Measurements from ENCODE around the gene B4GALT1.

The B4GALT1 gene

DNA sequence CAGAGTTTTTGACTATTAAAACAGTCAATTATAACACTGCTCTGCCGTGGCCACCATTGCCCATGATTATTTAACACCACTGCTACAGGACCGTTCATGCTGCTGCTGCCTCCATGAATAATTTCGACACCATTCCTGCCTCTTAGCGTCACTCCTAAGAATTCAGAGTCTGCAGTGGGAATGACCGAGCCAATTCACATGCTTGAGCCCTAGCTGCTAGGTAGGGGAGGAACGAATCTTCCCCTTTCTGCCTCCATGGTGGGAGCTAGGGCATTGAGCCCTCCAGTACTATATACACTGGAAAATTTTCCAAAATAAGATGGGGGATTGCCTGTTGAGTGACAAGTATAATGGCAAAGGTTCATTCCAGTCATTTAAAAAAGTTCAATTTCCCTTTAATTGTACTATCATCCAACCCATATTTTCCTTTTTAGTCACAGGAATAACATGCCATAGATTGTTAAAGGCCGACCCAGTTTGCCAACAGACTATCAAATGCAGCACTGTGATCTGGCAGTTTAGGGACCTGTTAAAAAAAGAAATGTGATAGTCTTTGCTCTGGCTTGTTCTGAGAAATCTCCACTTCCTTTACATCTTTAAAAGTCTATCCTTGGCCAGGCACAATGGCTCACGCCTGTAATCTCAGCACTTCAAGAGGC, 13.5 kb upstream of the B4GALT1 start:
- H3K9me3 ChIP-seq (ENCODE audit: control insufficient read depth, low read length): no peaks in the 10 kb centered on the region
- no peaks in the 10 kb centered on the region for H3K36me3 ChIP-seq (ENCODE audit: control insufficient read depth, insufficient read depth, low read length, severe bottlenecking)
- peak; percentile 71 for DNase-seq (ENCODE audit: low read depth)
- H3K4me3 ChIP-seq (ENCODE audit: low read length): no peak overlapping the region
- H3K4me1 ChIP-seq (ENCODE audit: control insufficient read depth, insufficient read depth, low read length): peaks cover 46% of the 10 kb centered on the region
- H3K27me3 ChIP-seq (replicated peaks; ENCODE audit: control insufficient read depth, insufficient read depth, low read length): no peaks in the 10 kb centered on the region
- H3K9ac ChIP-seq (ENCODE audit: low read length): peak overlapping the region; percentile 31

DNA sequence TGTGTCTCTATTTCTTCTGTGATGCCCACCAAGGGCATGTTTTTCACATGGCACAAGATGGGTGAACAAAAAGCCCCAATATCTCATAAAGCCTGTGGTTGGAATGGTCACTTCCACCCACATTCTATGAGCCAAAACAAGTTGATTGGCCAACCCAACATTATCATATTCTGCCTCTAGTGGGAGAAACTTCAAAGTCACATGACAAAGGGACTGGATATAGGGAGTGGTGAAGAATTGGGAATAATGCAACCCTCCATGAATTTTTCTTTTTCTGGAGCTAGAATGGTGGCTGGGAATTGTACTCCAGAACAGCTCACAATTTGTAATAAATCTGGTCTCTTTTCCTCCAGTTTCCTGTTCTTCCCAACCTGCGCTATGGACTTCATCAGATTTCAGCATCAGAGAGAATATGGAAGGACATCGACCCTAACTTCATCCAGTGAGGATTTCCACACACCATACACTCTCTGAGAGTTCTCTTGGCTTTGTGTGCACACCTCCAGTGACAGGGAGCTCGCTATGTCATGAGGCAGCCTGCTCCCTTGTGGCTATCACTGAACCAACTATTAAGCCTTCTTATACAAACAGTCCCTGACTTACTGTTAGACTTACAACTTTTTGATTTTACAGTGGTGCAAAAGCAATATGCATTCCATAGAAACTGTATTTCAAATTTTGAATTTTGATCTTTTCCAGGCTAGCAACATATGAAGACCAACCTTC, 12.0 kb upstream of the B4GALT1 start:
- Histone ChIP-seq H3K4me3 (ENCODE audit: low read length) (no peak overlapping the region), H3K4me1 (ENCODE audit: control insufficient read depth, insufficient read depth, low read length) (peaks cover 33% of the 10 kb centered on the region), H3K9me3 (ENCODE audit: control insufficient read depth, low read length) (no peaks in the 10 kb centered on the region), H3K36me3 (ENCODE audit: control insufficient read depth, insufficient read depth, low read length, severe bottlenecking) (no peaks in the 10 kb centered on the region), H3K9ac (ENCODE audit: low read length) (no peak overlapping the region), H3K27me3 (replicated peaks; ENCODE audit: control insufficient read depth, insufficient read depth, low read length) (no peaks in the 10 kb centered on the region)
- DNase-seq (ENCODE audit: low read depth): no peak

- no peak overlapping the region for H3K4me3 ChIP-seq (ENCODE audit: low read length)
- no peaks in the 10 kb centered on the region for H3K27me3 ChIP-seq (replicated peaks; ENCODE audit: control insufficient read depth, insufficient read depth, low read length)
- H3K4me1 ChIP-seq (ENCODE audit: control insufficient read depth, insufficient read depth, low read length): peaks cover 31% of the 10 kb centered on the region
- no peak for DNase-seq (ENCODE audit: low read depth)
- H3K9ac ChIP-seq (ENCODE audit: low read length): no peak overlapping the region
- no peaks in the 10 kb centered on the region for H3K9me3 ChIP-seq (ENCODE audit: control insufficient read depth, low read length)
- no peaks in the 10 kb centered on the region for H3K36me3 ChIP-seq (ENCODE audit: control insufficient read depth, insufficient read depth, low read length, severe bottlenecking)
Measured at GRCh38 chr9:33177639-33178038, 10.5 kb upstream of the B4GALT1 start.

DNA sequence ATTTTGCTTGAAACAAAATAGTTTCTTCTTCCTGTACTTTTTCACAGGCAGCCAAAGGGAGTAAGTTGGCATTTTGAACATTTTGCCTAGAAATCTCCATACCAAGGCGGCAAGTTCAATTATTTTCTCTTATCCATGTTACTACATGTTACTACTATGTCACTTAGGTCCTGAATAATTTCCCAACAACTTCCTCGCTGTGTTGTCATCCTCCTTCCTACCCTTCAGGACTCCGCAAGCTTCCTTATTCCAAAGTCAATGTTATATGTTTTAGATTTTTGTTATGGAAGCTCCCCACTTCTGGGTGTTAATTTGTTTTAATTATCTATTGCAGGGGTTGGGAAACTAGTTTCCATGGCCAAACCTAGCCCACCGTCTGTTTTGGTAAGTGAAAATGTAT, 9.9 kb upstream of the B4GALT1 start:
- H3K9me3 ChIP-seq (ENCODE audit: control insufficient read depth, low read length): no peaks in the 10 kb centered on the region
- H3K9ac ChIP-seq (ENCODE audit: low read length): no peak overlapping the region
- H3K4me3 ChIP-seq (ENCODE audit: low read length): no peak overlapping the region
- no peaks in the 10 kb centered on the region for H3K36me3 ChIP-seq (ENCODE audit: control insufficient read depth, insufficient read depth, low read length, severe bottlenecking)
- H3K27me3 ChIP-seq (replicated peaks; ENCODE audit: control insufficient read depth, insufficient read depth, low read length): no peaks in the 10 kb centered on the region
- H3K4me1 ChIP-seq (ENCODE audit: control insufficient read depth, insufficient read depth, low read length): peaks cover 33% of the 10 kb centered on the region
- no peak for DNase-seq (ENCODE audit: low read depth)

GRCh38 chr9:33175649-33176325, 8.7 kb upstream of the B4GALT1 start:
- no peak for DNase-seq (ENCODE audit: low read depth)
- Histone ChIP-seq H3K9me3 (ENCODE audit: control insufficient read depth, low read length) (no peaks in the 10 kb centered on the region), H3K27me3 (replicated peaks; ENCODE audit: control insufficient read depth, insufficient read depth, low read length) (no peaks in the 10 kb centered on the region), H3K4me1 (ENCODE audit: control insufficient read depth, insufficient read depth, low read length) (peaks cover 25% of the 10 kb centered on the region), H3K9ac (ENCODE audit: low read length) (no peak overlapping the region), H3K4me3 (ENCODE audit: low read length) (no peak overlapping the region), H3K36me3 (ENCODE audit: control insufficient read depth, insufficient read depth, low read length, severe bottlenecking) (no peaks in the 10 kb centered on the region)

GRCh38 chr9:33172256-33173238, 5.4 kb upstream of the B4GALT1 start:
- Histone ChIP-seq H3K27me3 (replicated peaks; ENCODE audit: control insufficient read depth, insufficient read depth, low read length) (no peaks in the 10 kb centered on the region), H3K4me3 (ENCODE audit: low read length) (no peak overlapping the region), H3K9ac (ENCODE audit: low read length) (no peak overlapping the region), H3K9me3 (ENCODE audit: control insufficient read depth, low read length) (no peaks in the 10 kb centered on the region), H3K36me3 (ENCODE audit: control insufficient read depth, insufficient read depth, low read length, severe bottlenecking) (no peaks in the 10 kb centered on the region), H3K4me1 (ENCODE audit: control insufficient read depth, insufficient read depth, low read length) (peaks cover 22% of the 10 kb centered on the region)
- peak; percentile 62 for DNase-seq (ENCODE audit: low read depth)

DNA sequence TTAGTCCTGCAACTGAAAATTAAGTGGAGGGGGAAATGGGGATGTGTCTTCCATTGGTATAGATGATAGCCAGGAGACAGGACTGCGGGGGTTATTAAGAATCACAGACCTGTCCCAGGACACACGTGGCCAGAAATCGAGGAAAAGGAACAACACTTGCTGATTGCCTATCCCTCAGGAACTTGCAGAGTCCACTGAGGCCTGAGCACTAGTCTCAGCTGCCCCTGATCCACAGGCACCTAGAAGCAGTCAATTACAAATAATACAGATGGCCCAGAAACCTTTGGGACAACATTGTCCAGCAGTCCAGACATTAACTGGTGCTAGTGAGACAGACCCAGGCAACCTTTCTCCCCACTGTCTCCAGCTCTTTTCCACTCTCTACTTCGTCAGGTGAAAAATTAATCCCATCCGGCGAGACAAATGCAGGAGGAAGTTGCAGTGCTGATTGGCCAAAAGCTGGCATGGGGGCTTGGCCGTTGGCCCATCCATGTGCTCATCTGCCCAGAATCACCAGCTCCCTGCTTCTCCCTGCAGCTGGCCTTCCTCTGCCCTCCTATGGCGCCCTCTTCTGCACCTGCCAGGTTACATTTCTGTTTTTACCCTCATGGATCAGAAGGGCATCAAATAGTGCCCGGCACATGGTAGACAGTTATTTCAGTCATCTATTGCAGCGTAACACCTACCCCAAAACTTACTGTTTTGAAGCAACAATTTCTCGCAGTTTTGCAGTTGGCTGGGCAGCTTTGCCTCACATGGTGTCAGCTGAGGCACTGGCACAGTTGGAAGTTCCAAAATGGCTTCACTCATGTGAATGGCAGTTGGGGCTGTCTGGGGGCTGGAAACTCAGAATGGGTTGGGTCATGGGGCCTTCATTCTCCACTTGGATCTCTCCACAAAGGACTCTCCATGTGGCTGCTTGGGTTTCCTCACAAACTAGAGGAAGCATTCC, 3.6 kb upstream of the B4GALT1 start:
- no peak overlapping the region for H3K4me3 ChIP-seq (ENCODE audit: low read length)
- DNase-seq (ENCODE audit: low read depth): no peak
- H3K36me3 ChIP-seq (ENCODE audit: control insufficient read depth, insufficient read depth, low read length, severe bottlenecking): no peaks in the 10 kb centered on the region
- H3K9ac ChIP-seq (ENCODE audit: low read length): no peak overlapping the region
- H3K27me3 ChIP-seq (replicated peaks; ENCODE audit: control insufficient read depth, insufficient read depth, low read length): no peaks in the 10 kb centered on the region
- no peaks in the 10 kb centered on the region for H3K9me3 ChIP-seq (ENCODE audit: control insufficient read depth, low read length)
- H3K4me1 ChIP-seq (ENCODE audit: control insufficient read depth, insufficient read depth, low read length): peaks cover 23% of the 10 kb centered on the region

DNA sequence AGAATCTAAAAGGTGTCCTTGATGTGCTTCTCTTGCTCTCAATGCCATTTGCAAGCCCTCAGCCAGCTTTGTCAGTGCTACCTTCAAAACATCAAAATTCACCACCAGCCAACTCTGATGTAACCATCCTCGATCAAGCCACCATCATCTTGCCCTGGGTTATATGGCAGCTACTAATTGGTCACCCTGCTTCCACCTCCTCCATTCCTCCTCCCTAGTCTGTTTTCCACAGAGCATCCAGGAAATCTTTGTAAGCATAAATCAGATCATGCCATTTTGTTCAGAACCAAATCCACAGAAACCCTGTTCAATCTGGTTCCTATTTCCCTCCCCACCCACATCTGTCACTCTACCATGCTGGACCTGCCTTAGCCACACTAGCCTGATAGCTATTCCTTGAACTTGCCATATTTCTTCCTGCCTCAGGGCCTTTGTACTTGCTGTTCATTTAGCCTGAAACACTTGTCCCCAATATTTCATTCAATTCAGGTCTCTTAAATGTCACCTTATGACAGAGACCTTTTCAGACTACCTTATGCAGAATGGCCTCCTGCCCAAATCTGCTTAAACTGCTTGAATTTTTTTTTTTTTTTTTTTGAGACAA, 1.9 kb upstream of the B4GALT1 start:
- Histone ChIP-seq H3K4me3 (ENCODE audit: low read length) (no peak overlapping the region), H3K9ac (ENCODE audit: low read length) (no peak overlapping the region), H3K4me1 (ENCODE audit: control insufficient read depth, insufficient read depth, low read length) (peaks cover 33% of the 10 kb centered on the region), H3K27me3 (replicated peaks; ENCODE audit: control insufficient read depth, insufficient read depth, low read length) (no peaks in the 10 kb centered on the region), H3K9me3 (ENCODE audit: control insufficient read depth, low read length) (no peaks in the 10 kb centered on the region), H3K36me3 (ENCODE audit: control insufficient read depth, insufficient read depth, low read length, severe bottlenecking) (no peaks in the 10 kb centered on the region)
- no peak for DNase-seq (ENCODE audit: low read depth)

GRCh38 chr9:33167972-33168461, 881 bp upstream of the B4GALT1 start:
- H3K4me3 ChIP-seq (ENCODE audit: low read length): peak overlapping the region; percentile 76
- DNase-seq (ENCODE audit: low read depth): no peak
- H3K9ac ChIP-seq (ENCODE audit: low read length): peak overlapping the region; percentile 87
- H3K4me1 ChIP-seq (ENCODE audit: control insufficient read depth, insufficient read depth, low read length): peaks cover 43% of the 10 kb centered on the region
- no peaks in the 10 kb centered on the region for H3K36me3 ChIP-seq (ENCODE audit: control insufficient read depth, insufficient read depth, low read length, severe bottlenecking)
- H3K27me3 ChIP-seq (replicated peaks; ENCODE audit: control insufficient read depth, insufficient read depth, low read length): no peaks in the 10 kb centered on the region
- no peaks in the 10 kb centered on the region for H3K9me3 ChIP-seq (ENCODE audit: control insufficient read depth, low read length)

Measured in adipocyte (in vitro differentiated cells).